Kasumi-1 (cell line): ENCODE data around the gene TXNL4B.
"Not testable (repeated sequence)": the region's sequence is repeated elsewhere in the genome, so short reads cannot be mapped to it uniquely, and the experiment has no call there.

ENCODE experiments used
- DNase-seq, 2 experiments: peaks; one replicate each; lab custom pipeline; 2025; lab: John Stamatoyannopoulos, UW

Gene TXNL4B

DNA sequence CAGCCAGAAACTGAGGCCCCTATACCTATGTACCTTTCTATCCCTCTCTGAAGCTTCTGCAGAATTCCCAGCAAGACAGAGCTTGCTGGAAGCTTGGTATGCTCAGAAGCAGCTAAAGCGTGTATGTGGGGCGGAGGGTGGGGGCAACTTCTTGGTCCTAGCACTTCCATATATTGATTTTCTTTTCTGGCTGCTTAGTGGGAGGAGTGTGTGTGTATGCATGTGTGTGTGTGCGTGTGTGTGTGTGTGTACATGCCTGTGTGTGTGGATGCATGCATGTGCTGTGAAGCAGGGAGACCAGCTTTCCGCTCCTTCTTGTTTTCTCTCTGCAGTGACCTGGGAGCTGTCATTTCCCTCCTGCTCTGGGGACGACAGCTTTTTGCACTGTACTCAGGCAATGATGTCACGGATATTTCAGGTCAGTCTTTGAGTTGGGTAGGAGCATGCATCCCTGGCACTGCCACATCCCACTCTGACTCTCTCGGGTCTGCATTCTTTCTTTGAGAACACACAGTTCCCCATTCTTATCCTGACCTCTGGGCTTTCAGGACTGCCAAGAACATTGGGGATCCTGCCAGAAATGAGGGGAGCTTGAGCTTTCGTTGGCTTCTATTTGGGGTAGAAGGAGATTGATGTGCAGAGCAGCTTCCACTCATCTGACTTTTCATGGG lies 19.7 kb downstream of the TXNL4B start:
- no peak for DNase-seq

DNA sequence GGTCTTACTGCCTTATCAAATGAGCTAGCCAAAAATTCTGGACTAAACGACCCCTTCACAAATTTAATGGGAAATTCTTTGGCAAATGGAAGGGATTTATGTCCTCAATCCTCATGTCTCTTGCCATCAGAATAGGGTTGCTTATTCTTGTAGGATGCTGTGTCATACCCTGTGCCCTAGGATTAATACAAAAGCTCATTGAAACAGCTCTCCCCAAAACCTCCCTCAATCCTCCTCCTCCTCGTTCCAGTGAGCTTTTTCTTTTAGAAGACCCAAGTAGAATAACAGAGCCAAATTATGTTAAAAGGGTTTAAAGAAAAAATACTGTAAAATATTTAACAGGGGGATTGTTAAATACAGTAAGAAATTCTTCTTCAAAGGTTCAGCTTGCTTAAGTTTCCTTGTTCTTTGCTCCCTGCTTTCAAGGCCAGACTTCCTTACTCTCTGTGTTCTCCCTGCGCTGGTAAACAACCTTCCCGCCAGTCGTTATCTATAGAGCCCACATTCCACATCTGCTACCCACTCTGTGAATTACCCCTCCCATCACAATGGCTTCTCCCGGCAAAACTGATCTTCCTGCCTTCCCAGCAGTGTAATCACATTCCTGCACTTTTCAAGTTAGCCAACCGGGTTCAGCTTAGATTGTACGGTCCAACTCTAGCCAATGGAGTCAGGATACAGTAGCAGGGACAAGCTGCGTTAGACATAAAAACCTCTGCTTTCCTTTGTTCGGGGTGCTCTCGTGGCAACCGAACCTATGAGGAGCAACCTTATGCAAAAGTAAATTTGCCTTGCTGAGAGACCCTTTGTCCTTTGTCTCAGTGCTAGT lies 20.7 kb downstream of the TXNL4B start:
- no peak for DNase-seq

DNA sequence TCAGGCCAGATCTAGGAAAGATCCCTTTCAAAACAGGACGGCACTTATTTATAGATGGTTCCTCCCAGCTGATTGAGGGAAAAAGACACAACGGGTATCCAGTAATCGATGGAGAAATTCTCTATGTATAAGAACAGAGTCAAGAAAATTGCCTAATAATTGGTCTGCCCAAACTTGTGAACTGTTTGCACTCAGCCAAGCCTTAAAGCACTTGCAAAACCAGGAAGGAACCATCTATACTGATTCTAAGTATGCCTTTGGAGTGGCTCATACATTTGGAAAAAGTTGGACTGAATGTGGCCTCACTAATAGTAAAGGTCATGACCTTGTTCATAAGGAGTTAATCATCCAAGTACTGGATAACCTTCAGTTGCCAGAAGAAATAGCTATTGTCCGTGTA lies 24.5 kb downstream of the TXNL4B start:
- no peak for DNase-seq

DNA sequence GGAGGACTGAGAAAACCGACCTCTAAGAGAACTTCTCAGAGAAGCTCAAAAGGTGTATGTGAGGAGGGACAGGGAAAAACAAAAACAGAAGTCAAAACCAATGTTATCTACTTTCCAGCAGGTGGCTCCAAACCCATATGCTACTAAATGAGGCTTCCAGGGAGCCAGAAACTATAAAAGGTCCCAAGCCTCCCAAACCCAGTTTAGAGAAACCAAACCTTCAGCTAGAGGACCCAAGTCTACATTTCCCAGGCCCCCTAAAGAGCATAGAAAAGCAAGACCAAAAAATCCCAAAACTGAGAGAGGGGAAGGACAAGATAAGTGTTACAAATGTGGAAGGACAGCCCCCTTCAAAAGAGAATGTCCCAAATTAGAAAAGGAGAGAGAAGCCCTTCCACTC lies 26.7 kb downstream of the TXNL4B start:
- peak; percentile 75 for DNase-seq

DNA sequence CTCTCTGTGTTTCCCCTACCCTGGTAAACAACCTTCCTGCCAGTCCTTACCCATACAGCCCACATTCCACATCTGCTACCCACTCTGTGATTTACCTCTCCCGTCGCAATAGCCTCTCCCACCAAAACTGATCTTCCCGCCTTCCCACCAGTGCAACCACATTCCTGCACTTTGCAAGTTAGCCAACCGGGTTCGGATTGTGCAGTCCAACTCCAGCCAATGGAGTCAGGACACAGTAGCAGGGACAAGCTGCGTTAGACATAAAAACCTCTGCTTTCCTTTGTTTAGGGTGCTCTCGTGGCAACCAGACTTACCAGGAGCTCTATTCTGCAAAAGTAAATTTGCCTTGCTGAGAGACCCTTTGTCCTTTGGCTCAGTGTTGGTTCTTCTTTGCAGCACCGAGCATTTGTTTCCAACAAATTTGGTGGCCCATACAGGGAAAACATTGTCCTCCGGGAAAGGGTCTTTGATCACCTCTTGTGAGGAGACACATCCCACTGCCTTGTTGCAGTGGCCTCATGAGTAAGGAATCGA lies 29.0 kb downstream of the TXNL4B start:
- DNase-seq, result no peak

DNA sequence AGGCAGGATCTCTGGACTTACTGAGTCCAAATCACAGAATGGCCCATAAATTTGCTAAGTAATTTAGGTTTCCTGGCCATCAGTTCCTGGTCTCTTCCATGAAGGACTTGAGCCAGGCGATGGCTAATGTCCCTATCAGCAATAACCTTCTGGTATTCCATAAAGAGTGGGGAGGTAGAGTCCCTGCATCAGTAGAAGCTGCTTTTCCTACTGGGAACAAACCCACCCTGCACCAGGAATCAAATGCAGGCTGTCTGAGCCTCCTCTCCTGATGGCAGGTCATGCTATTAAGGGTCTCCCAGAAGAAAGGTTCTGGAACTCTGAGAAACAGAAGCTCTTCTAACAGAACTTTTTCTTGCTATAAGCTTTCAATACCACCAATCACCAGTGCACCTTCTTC lies 31.9 kb downstream of the TXNL4B start:
- DNase-seq, result no peak

DNA sequence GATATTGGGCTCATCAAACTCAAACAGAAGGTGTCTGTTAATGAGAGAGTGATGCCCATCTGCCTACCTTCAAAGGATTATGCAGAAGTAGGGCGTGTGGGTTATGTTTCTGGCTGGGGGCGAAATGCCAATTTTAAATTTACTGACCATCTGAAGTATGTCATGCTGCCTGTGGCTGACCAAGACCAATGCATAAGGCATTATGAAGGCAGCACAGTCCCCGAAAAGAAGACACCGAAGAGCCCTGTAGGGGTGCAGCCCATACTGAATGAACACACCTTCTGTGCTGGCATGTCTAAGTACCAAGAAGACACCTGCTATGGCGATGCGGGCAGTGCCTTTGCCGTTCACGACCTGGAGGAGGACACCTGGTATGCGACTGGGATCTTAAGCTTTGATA lies 33.0 kb downstream of the TXNL4B start:
- DNase-seq, result no peak

DNA sequence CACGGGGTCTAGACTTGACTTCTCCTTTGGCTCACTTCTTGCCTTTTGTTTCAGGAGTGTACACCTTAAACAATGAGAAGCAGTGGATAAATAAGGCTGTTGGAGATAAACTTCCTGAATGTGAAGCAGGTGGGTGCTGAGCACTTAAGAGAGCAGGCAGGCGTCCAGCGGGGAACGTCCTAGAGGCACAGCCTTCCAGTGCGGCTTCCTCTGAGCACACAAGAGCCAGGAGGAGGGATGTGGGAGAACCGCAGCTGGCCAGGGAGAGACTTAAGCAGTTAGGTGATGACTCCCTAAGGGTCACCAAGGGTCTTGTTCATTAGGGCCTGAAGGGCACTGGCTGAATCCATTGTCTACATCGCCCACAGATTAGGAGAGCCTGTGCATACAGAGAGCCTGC lies 34.4 kb downstream of the TXNL4B start:
- not testable (repeated sequence) for DNase-seq

DNA sequence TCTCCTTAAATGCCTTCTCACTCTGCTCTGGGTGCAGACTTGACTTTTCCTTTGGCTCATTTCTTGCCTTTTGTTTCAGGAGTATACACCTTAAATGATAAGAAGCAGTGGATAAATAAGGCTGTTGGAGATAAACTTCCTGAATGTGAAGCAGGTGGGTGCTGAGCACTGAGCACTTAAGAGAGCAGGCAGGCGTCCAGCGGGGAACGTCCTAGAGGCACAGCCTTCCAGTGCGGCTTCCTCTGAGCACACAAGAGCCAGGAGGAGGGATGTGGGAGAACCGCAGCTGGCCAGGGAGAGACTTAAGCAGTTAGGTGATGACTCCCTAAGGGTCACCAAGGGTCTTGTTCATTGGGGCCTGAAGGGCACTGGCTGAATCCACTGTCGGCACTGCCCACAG lies 36.1 kb downstream of the TXNL4B start:
- DNase-seq, result not testable (repeated sequence)

DNA sequence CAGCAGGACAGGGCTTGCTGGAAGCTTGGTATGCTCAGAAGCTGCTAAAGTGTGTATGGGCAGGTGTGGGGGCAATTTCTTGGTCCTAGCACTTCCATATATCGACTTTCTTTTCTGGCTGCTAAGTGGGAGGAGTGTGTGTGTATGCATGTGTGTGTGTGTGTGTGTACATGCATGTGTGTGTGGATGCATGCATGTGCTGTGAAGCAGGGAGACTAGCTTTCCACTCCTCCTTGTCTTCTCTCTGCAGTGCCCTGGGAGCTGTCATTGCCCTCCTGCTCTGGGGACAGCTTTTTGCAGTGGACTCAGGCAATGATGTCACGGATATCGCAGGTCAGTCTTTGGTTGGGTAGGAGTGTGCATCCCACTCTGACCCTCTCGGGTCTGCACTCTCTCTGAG lies 37.5 kb downstream of the TXNL4B start:
- no peak for DNase-seq

DNA sequence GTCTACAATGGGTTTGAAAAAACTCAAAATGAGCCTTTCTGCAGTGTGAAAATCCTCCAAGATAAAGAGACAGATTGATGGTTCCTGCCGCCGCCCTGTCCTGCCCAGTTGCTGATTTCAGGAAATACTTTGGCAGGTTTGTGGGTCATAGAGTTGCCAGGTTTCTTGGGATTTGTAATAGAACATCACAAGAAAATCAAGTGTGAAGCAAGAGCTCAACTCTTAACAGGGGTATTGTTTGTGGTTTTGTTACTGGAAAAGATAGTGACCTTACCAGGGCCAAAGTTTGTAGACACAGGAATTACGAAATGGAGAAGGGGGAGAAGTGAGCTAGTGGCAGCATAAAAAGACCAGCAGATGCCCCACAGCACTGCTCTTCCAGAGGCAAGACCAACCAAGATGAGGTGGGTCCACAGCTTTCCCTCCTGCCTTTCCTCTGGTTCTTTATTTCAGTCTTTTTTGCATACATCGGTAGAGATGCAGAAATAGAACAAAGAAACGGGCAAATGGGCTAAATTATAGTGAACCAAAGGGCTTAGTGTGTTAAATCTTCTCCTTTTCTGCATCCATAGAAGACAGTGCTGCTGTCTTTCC lies 39.1 kb downstream of the TXNL4B start, which contains the start of gene HP:
TSS of gene HP (plus strand) at position 252 of the 594 bp plus-strand sequence. CDS start at position 400, 148 bp downstream.
- peak in 1 of 2 experiments; percentile 36 for DNase-seq

DNA sequence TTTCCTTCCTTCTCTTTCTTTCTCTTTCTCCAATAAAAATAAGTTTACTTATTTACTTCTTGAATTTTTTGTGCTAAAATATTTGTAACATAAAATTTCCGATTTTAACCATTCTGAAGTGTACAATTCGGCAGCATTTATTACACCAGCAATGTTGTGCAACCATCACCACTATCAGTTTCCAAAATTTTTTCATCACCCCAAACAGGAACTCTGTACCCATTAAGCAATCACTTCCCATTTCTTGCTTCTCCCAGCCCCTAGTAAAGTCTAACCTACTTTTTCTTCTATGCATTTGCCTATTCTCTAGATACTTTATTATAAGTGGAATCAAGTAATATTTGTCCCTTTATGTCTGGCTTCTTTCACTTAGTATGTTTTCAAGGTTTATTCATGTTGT lies 41.6 kb downstream of the TXNL4B start:
- peak; percentile 31 to 34 for DNase-seq

DNA sequence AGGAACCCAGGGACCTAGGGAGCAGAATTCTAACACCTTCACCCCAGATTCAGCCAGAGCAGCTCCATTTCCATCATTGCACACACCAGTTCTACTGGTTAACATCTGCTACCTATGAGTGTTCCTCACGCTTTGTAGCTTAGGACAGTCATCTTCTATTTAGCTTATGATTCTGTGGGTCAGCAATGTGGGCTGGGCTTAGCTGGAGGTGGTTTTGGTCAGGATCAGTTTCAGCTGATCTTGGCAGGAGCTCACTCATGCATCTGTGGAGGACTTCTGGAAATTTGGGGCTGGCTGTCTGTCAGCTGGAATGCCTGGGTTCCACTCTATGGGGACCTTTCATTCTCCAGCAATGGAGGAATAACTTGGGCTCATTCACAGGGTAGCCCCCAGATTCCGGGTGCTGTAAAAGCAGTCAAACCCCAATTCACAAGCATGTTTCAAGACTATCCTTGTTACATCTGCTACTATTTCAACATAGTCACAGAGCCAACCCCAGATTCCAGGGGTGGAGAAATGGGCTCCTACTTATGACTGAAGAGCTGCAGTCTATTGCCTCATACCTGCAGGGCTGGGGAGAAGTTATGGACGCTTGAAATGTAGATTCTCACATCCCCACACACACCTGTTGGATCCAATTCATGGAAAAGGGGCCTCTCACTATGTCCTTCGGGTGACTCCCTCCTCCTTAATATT lies 42.5 kb downstream of the TXNL4B start:
- DNase-seq, result no peak

DNA sequence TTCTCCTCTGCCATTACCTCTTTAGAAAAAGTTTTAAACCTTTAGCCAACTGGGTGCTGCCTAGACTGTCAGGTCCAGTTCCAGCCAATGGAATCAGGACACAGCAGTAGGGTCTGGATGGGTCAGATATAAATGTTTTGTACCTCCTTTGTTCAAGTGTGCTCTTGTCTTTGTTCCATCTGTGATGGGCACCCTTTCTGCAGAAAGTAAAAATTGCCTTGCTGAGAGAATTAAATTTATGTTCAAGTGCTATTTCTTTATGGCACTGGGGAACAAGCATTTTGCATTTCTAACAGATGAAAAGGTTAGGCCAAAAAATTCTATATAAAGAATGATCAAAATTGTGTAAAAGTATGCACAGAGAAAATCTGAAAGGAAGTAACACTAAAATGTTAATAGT lies 44.3 kb downstream of the TXNL4B start:
- DNase-seq, result no peak

DNA sequence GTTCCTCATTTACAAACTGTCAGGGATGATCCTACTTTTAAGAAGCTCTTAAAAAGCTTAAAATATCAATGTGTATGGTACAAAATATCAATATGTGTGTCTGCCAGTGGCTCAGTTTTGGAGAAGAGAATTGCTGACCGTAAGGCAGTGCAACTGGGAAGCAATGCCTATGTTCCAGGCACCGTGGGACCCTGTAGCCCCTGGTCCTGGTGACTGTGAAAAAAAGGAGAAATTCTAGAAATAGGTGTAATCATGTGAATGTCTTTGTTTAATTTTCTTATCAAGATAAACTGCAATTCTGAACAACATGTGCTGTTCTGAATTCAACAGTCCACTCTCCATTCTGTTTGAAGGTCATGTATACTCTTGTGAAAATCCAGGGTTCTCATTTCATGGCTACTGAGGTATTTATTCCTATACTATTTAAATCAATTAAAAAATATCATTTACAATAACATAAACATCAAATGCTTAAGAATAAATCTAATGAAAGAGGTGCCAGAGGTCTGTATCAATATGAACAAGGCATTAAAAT lies 48.5 kb downstream of the TXNL4B start:
- DNase-seq, result no peak

DNA sequence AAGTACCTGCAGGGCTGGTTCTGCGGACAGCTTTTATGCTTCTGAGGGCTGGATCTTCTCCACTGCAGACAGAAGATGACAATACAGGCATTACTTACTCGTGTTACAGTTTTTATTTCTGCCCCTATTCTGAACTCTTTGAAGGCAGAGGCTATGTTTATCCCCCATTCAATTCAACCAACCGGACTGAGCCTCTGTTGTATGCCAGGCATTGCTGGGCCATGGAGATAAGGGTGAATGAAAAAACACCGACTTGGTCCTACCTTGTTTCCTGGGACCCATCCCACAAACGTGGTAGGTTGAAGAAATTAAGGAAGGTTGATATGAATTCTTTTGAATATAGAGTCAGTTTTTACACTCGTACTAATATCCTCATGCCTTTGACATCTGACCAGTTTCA lies 49.1 kb downstream of the TXNL4B start:
- no peak for DNase-seq

DNA sequence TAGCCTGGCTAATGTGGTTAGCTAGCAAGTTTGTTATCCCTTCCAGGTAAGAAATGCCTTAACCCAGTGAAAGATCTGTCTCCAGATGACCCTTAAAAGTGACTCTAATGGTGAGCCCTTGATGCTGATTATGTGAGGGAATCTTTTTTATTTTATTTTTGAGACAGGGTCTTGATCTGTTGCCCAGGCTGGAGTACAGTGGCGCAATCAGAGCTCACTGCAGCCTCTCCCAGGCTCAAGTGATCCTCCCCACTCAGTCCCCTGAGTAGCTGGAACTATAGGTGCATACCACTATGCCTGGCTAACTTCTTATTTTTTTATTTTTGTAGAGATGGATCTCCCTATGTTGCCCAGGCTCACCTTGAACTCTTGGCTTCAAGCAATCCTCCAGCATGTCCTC lies 49.9 kb downstream of the TXNL4B start:
- no peak for DNase-seq

DNA sequence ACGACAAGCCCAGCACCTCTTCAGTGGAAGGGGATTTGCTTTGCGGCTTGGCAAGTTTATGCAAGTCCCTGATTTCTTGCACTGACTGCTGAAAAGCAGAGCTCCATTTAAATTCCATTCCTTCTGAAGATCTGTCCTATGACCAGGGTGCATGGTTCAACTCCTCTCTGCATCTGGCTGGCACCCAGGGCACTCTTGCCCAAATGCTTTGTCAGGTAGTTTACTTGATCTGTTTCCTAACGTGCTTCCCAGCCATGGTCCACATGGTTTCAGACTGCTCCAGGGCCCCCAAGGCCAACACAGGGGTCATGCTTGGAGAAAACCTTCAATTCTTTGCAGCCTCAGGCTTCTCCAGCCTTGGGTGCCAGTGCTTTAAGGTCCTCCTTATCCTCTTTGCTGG lies 50.4 kb downstream of the TXNL4B start:
- DNase-seq, result no peak

DNA sequence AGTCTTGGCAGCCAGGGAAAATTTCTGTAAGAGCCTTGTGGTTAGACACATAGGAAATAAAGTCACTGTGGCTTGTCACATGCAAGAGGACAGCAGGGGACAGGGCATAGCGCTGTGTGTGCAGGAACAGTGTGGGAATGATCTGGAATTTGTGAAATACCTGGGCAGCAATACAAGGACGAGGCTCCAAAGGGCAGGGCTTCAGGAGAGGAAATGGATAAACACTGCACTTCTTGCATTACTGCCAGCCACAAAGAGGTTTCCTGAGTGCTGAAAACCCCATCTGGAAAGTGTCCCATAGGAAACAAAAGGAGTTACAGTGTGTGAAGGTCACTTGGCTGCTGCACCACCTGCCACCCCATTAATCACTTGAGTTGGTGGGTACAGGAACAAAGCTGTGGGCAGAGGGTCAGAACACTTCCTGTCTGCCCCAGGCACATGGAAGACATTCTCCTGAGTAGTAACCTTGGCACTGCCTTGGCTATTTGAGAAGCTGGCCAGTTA lies 51.2 kb downstream of the TXNL4B start:
- DNase-seq, result no peak

DNA sequence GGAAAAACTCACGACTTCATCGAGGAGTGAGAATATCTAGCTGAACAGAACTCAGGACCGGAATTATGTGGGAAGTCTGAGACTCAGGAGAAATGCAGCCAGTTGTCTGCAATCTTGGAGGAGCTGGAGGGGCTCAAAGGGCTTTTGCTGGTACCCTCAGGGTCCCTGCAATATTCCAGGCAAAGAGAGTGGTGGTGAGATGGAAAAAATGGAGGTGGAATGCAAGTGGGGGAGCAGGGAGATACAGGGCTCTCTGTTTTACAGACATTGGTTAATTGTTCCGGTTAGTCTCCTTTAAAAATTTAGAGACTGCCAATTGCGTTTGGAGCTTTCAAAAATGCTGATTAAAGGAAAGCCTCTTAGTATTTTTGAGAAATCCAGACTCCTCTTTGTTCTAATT lies 57.3 kb downstream of the TXNL4B start:
- no peak for DNase-seq
